DLD1 (cell line): Measurements from ENCODE around the gene MORN1.

Experiments
- in situ Hi-C: cut with HindIII; loops from 2 replicates; pipeline ENCODE4 v1.10.0; 2017; ENCODE audit warnings: low sequenced_read_pairs

MORN1 gene

GRCh38 chr1:2283991-2284895 lies 107.1 kb downstream of the MORN1 start:
- in situ Hi-C loops: no loop called here

GRCh38 chr1:2283371-2283990 lies 107.9 kb downstream of the MORN1 start:
- in situ Hi-C loops: no loop called here

GRCh38 chr1:2282556-2283270 lies 108.6 kb downstream of the MORN1 start:
- in situ Hi-C loops: no loop called here

GRCh38 chr1:2279817-2280216 lies 111.5 kb downstream of the MORN1 start:
- in situ Hi-C loops: loop anchor here (10.0 kb wide), 1 partner anchor 85 kb away; the partner anchor contains the start of gene FAAP20

- in situ Hi-C loops: loop anchor here (10.0 kb wide), 1 partner anchor 84 kb away; the partner anchor contains the start of gene FAAP20
Measured at GRCh38 chr1:2279210-2279639, 112.1 kb downstream of the MORN1 start.

GRCh38 chr1:2278591-2279209 lies 112.7 kb downstream of the MORN1 start:
- in situ Hi-C loops: loop anchor here (10.0 kb wide), 1 partner anchor 84 kb away; the partner anchor contains the start of gene FAAP20

GRCh38 chr1:2277741-2278488 lies 113.4 kb downstream of the MORN1 start:
- in situ Hi-C loops: loop anchor here (10.0 kb wide), 1 partner anchor 83 kb away; the partner anchor contains the start of gene FAAP20

- in situ Hi-C loops: loop anchor here (10.0 kb wide), 1 partner anchor 82 kb away; the partner anchor contains the start of gene FAAP20
Measured at GRCh38 chr1:2276803-2277580, 114.4 kb downstream of the MORN1 start.

- in situ Hi-C loops: loop anchor here (10.0 kb wide), 1 partner anchor 81 kb away; the partner anchor contains the start of gene FAAP20
Measured at GRCh38 chr1:2275796-2276536, 115.4 kb downstream of the MORN1 start.

GRCh38 chr1:2274929-2275475 lies 116.4 kb downstream of the MORN1 start:
- in situ Hi-C loops: loop anchor here (10.0 kb wide), 1 partner anchor 80 kb away; the partner anchor contains the start of gene FAAP20

GRCh38 chr1:2274231-2274928 lies 117.0 kb downstream of the MORN1 start:
- in situ Hi-C loops: loop anchor here (10.0 kb wide), 1 partner anchor 80 kb away; the partner anchor contains the start of gene FAAP20

- in situ Hi-C loops: loop anchor here (10.0 kb wide), 1 partner anchor 79 kb away; the partner anchor contains the start of gene FAAP20
Measured at GRCh38 chr1:2273401-2274090, 117.8 kb downstream of the MORN1 start.

- in situ Hi-C loops: loop anchor here (10.0 kb wide), 1 partner anchor 78 kb away; the partner anchor contains the start of gene FAAP20
Measured at GRCh38 chr1:2272686-2273400, 118.5 kb downstream of the MORN1 start.

GRCh38 chr1:2271841-2272655 lies 119.3 kb downstream of the MORN1 start:
- in situ Hi-C loops: loop anchor here (10.0 kb wide), 1 partner anchor 77 kb away; the partner anchor contains the start of gene FAAP20
